Stimulated activated CD4-positive, alpha-beta T cell treated with anti-CD3 and anti-CD28 coated beads, Interleukin-12 subunit alpha, Interleukin-12 subunit beta, amount 100 ng/mL, for 4 hours (primary cell): Measurements from ENCODE around the gene EXTL1.

Source experiments
- DNase-seq: peaks from one replicate; pipeline ENCODE4 v3.0.0-alpha.2; 2020

EXTL1 gene

GRCh38 chr1:26075421-26076144 is 54.0 kb downstream of the EXTL1 start:
- no peak for DNase-seq

- DNase-seq, result no peak
Measured at GRCh38 chr1:26077524-26077923, 55.9 kb downstream of the EXTL1 start.

GRCh38 chr1:26078286-26079177 is 57.0 kb downstream of the EXTL1 start:
- no peak for DNase-seq

GRCh38 chr1:26079178-26079563 is 57.6 kb downstream of the EXTL1 start:
- DNase-seq, result no peak

- DNase-seq, result no peak
Measured at GRCh38 chr1:26079960-26080814, 58.6 kb downstream of the EXTL1 start.

- no peak for DNase-seq
Measured at GRCh38 chr1:26081267-26082019, 59.9 kb downstream of the EXTL1 start.

- DNase-seq, result no peak
Measured at GRCh38 chr1:26082020-26082350, 60.4 kb downstream of the EXTL1 start.

- no peak for DNase-seq
Measured at GRCh38 chr1:26083208-26083607, 61.6 kb downstream of the EXTL1 start.

GRCh38 chr1:26084091-26084561 is 62.6 kb downstream of the EXTL1 start:
- DNase-seq, result no peak

- DNase-seq, result no peak
Measured at GRCh38 chr1:26084844-26085243, 63.3 kb downstream of the EXTL1 start.
